ENCODE results near the gene ELK3.

The ELK3 gene

DNA sequence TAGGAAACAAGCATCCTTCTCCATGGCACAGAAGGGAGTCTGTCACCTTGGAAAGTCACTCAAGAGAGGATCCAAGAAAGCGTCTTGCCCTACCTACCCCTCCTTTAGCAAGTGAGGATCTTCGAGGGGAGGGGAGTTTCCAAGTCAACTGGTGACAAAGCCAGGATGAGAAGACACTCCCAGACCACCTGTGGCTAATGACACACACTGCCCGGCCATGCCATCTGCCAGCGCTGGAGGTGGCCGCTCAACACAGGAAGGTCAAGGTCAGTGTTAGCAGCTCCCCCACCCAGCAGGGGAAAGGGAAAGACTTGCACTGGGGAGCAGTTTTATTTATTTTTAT lies 41.3 kb downstream of the ELK3 start:
- DNase-seq (ENCODE audit: low spot score), result no peak
- TF ChIP-seq, protein P1, sequence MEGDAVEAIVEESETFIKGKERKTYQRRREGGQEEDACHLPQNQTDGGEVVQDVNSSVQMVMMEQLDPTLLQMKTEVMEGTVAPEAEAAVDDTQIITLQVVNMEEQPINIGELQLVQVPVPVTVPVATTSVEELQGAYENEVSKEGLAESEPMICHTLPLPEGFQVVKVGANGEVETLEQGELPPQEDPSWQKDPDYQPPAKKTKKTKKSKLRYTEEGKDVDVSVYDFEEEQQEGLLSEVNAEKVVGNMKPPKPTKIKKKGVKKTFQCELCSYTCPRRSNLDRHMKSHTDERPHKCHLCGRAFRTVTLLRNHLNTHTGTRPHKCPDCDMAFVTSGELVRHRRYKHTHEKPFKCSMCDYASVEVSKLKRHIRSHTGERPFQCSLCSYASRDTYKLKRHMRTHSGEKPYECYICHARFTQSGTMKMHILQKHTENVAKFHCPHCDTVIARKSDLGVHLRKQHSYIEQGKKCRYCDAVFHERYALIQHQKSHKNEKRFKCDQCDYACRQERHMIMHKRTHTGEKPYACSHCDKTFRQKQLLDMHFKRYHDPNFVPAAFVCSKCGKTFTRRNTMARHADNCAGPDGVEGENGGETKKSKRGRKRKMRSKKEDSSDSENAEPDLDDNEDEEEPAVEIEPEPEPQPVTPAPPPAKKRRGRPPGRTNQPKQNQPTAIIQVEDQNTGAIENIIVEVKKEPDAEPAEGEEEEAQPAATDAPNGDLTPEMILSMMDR (IDR thresholded peaks at IDR 0.05; ENCODE audit: extremely low read depth, insufficient read depth, missing control alignments), result no peak
- in situ Hi-C loops (cut with MboI; ENCODE audit: low pct_unique_long_range_greater_than_20kb, low sequenced_read_pairs, unreplicated experiment), result no loop called here

DNA sequence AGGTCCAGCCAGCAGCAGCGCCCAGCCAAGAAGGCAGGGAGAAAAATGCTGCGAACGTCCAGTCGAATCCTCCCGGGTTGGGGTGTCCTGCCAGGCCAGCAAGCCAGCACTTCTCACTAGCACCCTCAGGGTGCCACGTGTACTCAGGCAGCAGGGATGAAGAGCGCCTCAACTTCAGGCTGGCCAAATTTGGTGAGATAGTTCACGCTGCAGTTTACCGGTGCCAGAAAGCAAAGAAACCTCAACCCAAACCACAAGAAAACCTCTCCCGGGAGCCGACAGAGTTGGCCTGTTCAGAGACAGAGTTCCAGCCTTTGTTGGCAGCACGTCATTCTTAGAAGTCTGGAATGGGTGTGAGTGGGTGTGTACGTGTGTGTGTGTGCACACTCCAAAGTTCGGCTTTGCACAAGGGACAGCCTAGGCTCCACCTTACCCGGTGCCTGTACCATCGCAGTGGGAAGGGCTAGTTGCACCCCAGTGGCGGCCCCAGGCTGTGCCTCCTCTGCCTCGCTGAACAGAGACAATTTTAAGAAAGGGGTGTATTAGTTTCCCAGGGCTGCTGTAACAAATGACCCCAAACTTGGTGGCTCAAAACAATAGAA lies 42.1 kb downstream of the ELK3 start:
- no peak for DNase-seq (ENCODE audit: low spot score)
- TF ChIP-seq, protein P1 (IDR thresholded peaks at IDR 0.05; ENCODE audit: extremely low read depth, insufficient read depth, missing control alignments), result no peak
- in situ Hi-C loops (cut with MboI; ENCODE audit: low pct_unique_long_range_greater_than_20kb, low sequenced_read_pairs, unreplicated experiment), result no loop called here

DNA sequence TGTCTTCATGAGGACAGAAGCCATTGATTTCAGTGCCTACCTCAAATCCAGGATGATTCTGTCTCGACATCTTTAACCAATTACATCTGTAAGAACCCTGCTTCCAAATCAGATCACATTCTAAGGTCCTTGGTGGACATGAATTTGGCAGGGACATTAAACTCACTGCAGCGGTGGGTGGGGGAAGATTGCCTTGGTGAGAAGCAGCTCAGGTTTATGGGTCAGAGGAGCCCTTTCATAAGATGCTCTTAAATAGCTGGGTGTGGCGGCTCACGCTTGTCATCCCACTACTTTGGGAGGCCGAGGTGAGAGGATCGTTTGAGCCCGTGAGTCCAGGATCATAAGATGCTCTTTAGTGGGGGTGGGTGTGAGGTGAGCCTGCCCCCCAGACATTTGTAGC lies 42.9 kb downstream of the ELK3 start:
- TF ChIP-seq, protein P1 (IDR thresholded peaks at IDR 0.05; ENCODE audit: extremely low read depth, insufficient read depth, missing control alignments), result no peak
- in situ Hi-C loops (cut with MboI; ENCODE audit: low pct_unique_long_range_greater_than_20kb, low sequenced_read_pairs, unreplicated experiment), result no loop called here
- no peak for DNase-seq (ENCODE audit: low spot score)

DNA sequence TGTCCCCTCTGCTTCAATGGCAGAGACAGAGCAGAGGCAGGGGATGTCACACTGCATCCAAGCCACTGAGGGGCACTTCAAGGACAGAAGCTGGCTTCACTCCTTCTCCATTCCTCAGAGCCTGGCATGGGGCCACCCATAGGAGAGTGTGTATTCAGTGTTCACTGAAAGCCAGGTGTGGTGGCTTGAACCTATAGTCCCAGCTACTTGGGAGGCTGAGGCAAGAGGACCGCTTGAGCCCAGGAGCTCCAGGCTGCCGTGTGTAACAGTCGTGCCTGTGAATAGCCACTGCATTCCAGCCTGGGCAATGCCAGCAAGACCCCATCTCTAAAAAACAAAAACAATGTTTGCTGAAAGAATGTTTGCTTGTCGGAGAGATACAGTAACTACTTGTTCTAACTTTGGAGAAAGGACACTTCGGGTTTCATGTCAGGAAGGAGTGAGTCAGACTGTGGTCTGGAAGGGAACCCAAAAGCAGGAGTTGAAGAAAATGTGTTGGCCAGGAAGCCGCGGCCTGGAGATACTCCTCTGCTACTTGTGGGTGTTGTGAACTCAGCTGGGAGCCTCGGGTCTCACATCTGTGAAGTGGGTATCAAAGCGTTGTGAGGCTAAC lies 43.4 kb downstream of the ELK3 start:
- DNase-seq (ENCODE audit: low spot score), result no peak
- TF ChIP-seq, protein P1 (IDR thresholded peaks at IDR 0.05; ENCODE audit: extremely low read depth, insufficient read depth, missing control alignments), result no peak
- in situ Hi-C loops (cut with MboI; ENCODE audit: low pct_unique_long_range_greater_than_20kb, low sequenced_read_pairs, unreplicated experiment), result no loop called here

DNA sequence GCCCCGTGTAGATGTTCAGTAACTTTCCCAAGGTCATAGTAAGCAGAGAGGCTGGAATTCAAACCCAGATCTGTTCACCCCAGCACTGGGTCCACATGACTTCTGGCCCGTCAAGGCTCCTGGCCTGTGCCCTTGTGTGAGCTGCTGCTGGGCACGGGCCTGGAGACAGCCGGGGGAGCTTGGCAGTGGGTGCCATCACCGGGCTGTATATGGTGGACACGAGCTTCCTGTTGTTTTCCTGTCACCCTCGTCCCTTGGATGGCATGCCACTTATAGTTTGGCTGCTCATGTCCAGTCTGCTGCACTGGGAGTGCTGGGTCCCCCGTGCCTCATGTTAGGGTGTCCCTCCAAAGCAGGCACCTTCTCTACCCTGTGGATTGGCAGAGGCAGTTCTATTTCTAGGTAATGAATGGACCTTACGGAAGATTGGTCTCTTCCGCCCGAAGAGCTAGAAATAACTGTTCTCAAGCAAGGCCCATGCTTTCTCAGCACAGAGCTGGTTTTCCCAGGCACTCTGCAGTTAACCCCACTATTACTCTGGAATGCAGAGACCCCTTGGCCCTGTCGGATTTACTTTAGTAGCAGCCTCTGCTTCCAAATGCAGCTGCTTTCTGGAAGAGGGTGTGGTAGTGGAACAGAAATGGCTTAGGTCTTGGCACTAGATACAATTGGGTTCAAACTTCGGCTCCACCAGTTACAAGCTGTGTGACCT lies 44.3 kb downstream of the ELK3 start:
- DNase-seq (ENCODE audit: low spot score), result no peak
- in situ Hi-C loops (cut with MboI; ENCODE audit: low pct_unique_long_range_greater_than_20kb, low sequenced_read_pairs, unreplicated experiment), result no loop called here
- TF ChIP-seq, protein P1 (IDR thresholded peaks at IDR 0.05; ENCODE audit: extremely low read depth, insufficient read depth, missing control alignments), result no peak

DNA sequence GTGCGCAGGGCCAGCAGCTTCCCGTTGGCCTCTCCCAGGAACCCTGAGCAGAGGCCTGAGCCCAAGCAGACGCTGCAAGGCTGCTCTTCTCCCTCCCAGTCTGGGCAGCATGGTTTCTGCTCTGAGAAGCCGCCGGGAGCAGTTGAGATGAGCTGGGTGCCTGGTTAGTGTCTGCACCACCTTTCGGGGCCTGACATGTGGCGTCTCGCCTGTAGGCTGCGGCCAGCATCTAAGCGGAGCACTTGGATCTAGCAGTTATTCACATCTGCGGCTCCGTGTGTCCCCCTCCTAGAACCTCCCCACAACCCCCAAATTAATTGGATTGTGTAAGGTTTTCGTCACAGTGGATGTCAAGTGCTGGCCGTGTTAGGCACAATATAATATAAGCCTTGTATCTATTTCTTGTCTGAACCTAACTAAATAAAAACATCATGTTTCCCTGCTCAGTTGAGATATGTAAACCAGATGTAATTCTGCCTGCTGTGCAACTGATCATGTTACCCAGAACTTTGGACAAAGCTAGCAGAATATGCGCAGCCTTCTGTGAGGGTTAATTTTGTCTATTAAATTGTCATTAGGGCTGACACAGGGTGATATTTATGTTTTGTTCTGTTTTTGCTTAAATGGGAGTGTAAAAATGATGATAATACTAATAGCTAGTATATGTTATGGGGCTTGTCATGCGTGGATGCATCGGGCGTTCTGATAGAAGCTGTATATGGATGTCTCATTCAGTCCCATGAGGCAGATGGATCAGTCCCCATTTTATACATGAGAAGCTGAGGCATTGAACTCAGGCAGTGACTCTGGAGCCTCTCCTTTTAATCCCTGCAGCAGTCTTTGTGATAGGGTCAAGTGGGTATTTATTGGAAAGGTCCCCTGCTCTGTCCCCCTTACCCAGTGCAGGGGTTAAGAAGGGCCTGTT lies 45.8 kb downstream of the ELK3 start:
- no peak for DNase-seq (ENCODE audit: low spot score)
- in situ Hi-C loops (cut with MboI; ENCODE audit: low pct_unique_long_range_greater_than_20kb, low sequenced_read_pairs, unreplicated experiment), result no loop called here
- TF ChIP-seq, protein P1 (IDR thresholded peaks at IDR 0.05; ENCODE audit: extremely low read depth, insufficient read depth, missing control alignments), result no peak

Measured in GM13977 (cell line).